ENCODE results near the gene F10. TPM values are rescaled to one million over a fixed set of nuclear protein-coding genes. Genes with fewer than 3 reads are reported as not detected.
"Not testable (repeated sequence)": the region's sequence is repeated elsewhere in the genome, so short reads cannot be mapped to it uniquely, and the experiment has no call there.

The F10 gene
- total and polyA plus RNA-seq, 2 experiments from 2014 or later = 0.76 to 1.6 TPM

- H3K4me1 ChIP-seq (ENCODE audit: insufficient read depth); H3K4me1 Mint-ChIP-seq; H3K9me2 ChIP-seq (ENCODE audit: insufficient read depth); H3K27me3 ChIP-seq (ENCODE audit: insufficient read depth); H3K27ac ChIP-seq (ENCODE audit: low read depth); H3K27ac Mint-ChIP-seq; ATAC-seq; H3K36me3 ChIP-seq (ENCODE audit: insufficient read depth); H4K20me1 ChIP-seq (replicated peaks; ENCODE audit: insufficient read depth); H3K4me3 ChIP-seq; H3K9me3 Mint-ChIP-seq; H3K79me2 ChIP-seq (replicated peaks; ENCODE audit: insufficient read depth); H2AFZ ChIP-seq; H3K4me3 Mint-ChIP-seq; H3F3A ChIP-seq (replicated peaks; ENCODE audit: low read depth); DNase-seq (ENCODE audit: low spot score); H3K4me2 ChIP-seq; H3K36me3 Mint-ChIP-seq (ENCODE audit: low read depth): not testable (repeated sequence)
- peaks cover 10% of the 10 kb centered on the region for H3K27me3 Mint-ChIP-seq (ENCODE audit: insufficient read depth, low read depth, poor library complexity)
Measured at GRCh38 chr13:113079781-113080080, 42.9 kb upstream of the F10 start.

DNA sequence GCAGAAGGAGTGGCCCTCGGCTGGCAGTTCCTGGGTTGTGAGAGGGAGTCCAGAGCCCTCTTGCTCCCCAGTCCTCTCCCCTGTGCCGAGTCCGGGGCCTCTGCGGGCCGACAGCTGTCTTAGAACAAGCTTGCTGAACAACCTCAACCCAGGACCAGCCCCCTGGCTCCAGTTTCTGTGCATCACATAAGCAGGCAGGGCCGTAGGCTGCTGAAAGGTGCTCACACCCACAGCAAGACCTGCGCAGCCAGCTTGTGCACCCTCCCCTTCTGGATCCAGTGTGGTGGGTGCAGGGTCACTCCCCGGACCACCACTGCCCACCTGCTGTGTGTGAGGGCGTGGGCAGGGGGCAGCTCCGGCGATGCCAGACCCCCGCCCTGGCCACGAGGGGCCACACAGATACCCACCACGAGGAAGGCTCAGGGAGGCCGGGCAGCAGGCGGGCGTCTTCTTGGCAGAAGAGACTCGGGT is 42.2 kb upstream of the F10 start:
- Mint-ChIP-seq H3K4me1 (no peaks in the 10 kb centered on the region; the same call in 2 of the 3 replicates), H3K27ac (no peak overlapping the region), H3K9me3 (no peaks in the 10 kb centered on the region), H3K27me3 (ENCODE audit: insufficient read depth, low read depth, poor library complexity) (peaks cover 10% of the 10 kb centered on the region), H3K36me3 (ENCODE audit: low read depth) (peaks cover 5% of the 10 kb centered on the region; the same call in 2 of the 3 replicates), H3K4me3 (no peak overlapping the region)
- no peaks in the 10 kb centered on the region for H3K4me1 ChIP-seq (ENCODE audit: insufficient read depth)
- no peaks in the 10 kb centered on the region for H3K79me2 ChIP-seq (replicated peaks; ENCODE audit: insufficient read depth)
- no peaks in the 10 kb centered on the region for H3K36me3 ChIP-seq (ENCODE audit: insufficient read depth)
- no peaks in the 10 kb centered on the region for H4K20me1 ChIP-seq (replicated peaks; ENCODE audit: insufficient read depth)
- no peaks in the 10 kb centered on the region for H3K27me3 ChIP-seq (ENCODE audit: insufficient read depth)
- DNase-seq (ENCODE audit: low spot score) = no peak
- no peaks in the 10 kb centered on the region for H3F3A ChIP-seq (replicated peaks; ENCODE audit: low read depth)
- no peak overlapping the region for H3K27ac ChIP-seq (ENCODE audit: low read depth)
- H3K4me2 ChIP-seq = no peak overlapping the region
- no peak for ATAC-seq
- H2AFZ ChIP-seq = no peak overlapping the region
- no peaks in the 10 kb centered on the region for H3K9me2 ChIP-seq (ENCODE audit: insufficient read depth)
- H3K4me3 ChIP-seq = no peak overlapping the region
- TF ChIP-seq CREB1 (CRISPR knock-in tag; IDR thresholded peaks at IDR 0.05; ENCODE audit: low read depth) (no peak), ETS1 (IDR thresholded peaks at IDR 0.05) (no peak), POLR2AphosphoS5 (IDR thresholded peaks at IDR 0.05; ENCODE audit: low read depth) (no peak), ZNF331 (CRISPR knock-in tag; IDR thresholded peaks at IDR 0.05; ENCODE audit: low read depth) (no peak), STAT1 (IDR thresholded peaks at IDR 0.05; ENCODE audit: unreplicated experiment) (no peak), NANOG (IDR thresholded peaks at IDR 0.05; ENCODE audit: borderline replicate concordance) (no peak), EZH2 (IDR thresholded peaks at IDR 0.05; ENCODE audit: low read depth, unreplicated experiment) (no peak), CTCF (conservative IDR thresholded peaks at IDR 0.05; ENCODE audit: low read depth in 2 of 2) (no peak)
- TF ChIP-seq, protein P1, sequence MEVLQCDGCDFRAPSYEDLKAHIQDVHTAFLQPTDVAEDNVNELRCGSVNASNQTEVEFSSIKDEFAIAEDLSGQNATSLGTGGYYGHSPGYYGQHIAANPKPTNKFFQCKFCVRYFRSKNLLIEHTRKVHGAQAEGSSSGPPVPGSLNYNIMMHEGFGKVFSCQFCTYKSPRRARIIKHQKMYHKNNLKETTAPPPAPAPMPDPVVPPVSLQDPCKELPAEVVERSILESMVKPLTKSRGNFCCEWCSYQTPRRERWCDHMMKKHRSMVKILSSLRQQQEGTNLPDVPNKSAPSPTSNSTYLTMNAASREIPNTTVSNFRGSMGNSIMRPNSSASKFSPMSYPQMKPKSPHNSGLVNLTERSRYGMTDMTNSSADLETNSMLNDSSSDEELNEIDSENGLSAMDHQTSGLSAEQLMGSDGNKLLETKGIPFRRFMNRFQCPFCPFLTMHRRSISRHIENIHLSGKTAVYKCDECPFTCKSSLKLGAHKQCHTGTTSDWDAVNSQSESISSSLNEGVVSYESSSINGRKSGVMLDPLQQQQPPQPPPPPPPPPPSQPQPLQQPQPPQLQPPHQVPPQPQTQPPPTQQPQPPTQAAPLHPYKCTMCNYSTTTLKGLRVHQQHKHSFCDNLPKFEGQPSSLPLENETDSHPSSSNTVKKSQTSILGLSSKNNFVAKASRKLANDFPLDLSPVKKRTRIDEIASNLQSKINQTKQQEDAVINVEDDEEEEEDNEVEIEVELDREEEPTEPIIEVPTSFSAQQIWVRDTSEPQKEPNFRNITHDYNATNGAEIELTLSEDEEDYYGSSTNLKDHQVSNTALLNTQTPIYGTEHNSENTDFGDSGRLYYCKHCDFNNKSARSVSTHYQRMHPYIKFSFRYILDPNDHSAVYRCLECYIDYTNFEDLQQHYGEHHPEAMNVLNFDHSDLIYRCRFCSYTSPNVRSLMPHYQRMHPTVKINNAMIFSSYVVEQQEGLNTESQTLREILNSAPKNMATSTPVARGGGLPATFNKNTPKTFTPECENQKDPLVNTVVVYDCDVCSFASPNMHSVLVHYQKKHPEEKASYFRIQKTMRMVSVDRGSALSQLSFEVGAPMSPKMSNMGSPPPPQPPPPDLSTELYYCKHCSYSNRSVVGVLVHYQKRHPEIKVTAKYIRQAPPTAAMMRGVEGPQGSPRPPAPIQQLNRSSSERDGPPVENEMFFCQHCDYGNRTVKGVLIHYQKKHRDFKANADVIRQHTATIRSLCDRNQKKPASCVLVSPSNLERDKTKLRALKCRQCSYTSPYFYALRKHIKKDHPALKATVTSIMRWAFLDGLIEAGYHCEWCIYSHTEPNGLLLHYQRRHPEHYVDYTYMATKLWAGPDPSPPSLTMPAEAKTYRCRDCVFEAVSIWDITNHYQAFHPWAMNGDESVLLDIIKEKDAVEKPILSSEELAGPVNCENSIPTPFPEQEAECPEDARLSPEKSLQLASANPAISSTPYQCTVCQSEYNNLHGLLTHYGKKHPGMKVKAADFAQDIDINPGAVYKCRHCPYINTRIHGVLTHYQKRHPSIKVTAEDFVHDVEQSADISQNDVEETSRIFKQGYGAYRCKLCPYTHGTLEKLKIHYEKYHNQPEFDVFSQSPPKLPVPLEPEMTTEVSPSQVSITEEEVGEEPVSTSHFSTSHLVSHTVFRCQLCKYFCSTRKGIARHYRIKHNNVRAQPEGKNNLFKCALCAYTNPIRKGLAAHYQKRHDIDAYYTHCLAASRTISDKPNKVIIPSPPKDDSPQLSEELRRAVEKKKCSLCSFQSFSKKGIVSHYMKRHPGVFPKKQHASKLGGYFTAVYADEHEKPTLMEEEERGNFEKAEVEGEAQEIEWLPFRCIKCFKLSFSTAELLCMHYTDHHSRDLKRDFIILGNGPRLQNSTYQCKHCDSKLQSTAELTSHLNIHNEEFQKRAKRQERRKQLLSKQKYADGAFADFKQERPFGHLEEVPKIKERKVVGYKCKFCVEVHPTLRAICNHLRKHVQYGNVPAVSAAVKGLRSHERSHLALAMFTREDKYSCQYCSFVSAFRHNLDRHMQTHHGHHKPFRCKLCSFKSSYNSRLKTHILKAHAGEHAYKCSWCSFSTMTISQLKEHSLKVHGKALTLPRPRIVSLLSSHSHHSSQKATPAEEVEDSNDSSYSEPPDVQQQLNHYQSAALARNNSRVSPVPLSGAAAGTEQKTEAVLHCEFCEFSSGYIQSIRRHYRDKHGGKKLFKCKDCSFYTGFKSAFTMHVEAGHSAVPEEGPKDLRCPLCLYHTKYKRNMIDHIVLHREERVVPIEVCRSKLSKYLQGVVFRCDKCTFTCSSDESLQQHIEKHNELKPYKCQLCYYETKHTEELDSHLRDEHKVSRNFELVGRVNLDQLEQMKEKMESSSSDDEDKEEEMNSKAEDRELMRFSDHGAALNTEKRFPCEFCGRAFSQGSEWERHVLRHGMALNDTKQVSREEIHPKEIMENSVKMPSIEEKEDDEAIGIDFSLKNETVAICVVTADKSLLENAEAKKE (CRISPR knock-in tag; IDR thresholded peaks at IDR 0.05) = no peak
- TF ChIP-seq, protein P2, sequence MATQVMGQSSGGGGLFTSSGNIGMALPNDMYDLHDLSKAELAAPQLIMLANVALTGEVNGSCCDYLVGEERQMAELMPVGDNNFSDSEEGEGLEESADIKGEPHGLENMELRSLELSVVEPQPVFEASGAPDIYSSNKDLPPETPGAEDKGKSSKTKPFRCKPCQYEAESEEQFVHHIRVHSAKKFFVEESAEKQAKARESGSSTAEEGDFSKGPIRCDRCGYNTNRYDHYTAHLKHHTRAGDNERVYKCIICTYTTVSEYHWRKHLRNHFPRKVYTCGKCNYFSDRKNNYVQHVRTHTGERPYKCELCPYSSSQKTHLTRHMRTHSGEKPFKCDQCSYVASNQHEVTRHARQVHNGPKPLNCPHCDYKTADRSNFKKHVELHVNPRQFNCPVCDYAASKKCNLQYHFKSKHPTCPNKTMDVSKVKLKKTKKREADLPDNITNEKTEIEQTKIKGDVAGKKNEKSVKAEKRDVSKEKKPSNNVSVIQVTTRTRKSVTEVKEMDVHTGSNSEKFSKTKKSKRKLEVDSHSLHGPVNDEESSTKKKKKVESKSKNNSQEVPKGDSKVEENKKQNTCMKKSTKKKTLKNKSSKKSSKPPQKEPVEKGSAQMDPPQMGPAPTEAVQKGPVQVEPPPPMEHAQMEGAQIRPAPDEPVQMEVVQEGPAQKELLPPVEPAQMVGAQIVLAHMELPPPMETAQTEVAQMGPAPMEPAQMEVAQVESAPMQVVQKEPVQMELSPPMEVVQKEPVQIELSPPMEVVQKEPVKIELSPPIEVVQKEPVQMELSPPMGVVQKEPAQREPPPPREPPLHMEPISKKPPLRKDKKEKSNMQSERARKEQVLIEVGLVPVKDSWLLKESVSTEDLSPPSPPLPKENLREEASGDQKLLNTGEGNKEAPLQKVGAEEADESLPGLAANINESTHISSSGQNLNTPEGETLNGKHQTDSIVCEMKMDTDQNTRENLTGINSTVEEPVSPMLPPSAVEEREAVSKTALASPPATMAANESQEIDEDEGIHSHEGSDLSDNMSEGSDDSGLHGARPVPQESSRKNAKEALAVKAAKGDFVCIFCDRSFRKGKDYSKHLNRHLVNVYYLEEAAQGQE (IDR thresholded peaks at IDR 0.05; ENCODE audit: unreplicated experiment) = no peak

Data from GM23338 (cell line).